OCI-LY1 (cell line): ENCODE results near the gene TCF19.

ENCODE experiments used
- EZH2 ChIP-seq: fragments of 200-600 bp; sonication (generic), shearing (Covaris generic); IDR thresholded peaks from 2 replicates; pipeline ENCODE4 v1.8.0; 2017; ENCODE audit warnings: borderline replicate concordance, mixed run types, mild to moderate bottlenecking, antibody characterized with exemption, low read length, moderate library complexity, mixed read lengths
- TF ChIP-seq, protein P1 (sequence below): fragments of 200-600 bp; sonication (generic), shearing (Covaris generic); IDR thresholded peaks from 2 replicates; pipeline ENCODE4 v1.5.1; 2017; ENCODE audit warnings: mild to moderate bottlenecking, antibody characterized with exemption, low read length, moderate library complexity, mixed read lengths

DNA sequence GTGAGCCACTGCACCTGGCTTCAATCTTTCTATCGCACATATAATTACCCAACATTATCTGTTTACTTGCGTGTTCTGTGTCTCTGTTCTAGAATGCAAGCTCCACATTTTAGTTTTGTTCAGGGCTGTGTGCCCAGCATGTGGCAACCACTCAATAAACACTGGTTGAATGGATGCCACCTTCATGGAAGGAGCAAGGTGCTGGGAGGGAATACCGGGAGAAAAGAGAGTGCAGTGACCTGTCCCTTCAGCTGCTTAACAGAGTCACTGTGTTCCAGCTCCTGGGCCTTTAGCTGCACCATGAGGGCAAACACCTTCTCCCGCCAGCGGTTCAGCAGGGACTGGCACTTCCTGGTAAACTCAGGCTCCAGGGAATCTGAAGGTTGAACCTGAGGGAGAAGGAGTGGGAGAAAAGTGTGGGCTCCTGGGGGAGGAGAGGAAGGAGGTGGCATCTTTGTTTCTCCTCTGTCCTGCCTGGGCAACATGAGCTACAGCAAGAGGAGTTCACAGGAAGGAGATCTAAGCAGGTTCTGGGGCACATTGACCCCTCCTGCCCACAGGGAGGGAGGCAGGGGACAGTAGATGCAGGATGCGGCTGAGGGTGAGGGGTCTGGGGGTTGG lies 8.5 kb upstream of the TCF19 start:
- TF ChIP-seq, protein P1, sequence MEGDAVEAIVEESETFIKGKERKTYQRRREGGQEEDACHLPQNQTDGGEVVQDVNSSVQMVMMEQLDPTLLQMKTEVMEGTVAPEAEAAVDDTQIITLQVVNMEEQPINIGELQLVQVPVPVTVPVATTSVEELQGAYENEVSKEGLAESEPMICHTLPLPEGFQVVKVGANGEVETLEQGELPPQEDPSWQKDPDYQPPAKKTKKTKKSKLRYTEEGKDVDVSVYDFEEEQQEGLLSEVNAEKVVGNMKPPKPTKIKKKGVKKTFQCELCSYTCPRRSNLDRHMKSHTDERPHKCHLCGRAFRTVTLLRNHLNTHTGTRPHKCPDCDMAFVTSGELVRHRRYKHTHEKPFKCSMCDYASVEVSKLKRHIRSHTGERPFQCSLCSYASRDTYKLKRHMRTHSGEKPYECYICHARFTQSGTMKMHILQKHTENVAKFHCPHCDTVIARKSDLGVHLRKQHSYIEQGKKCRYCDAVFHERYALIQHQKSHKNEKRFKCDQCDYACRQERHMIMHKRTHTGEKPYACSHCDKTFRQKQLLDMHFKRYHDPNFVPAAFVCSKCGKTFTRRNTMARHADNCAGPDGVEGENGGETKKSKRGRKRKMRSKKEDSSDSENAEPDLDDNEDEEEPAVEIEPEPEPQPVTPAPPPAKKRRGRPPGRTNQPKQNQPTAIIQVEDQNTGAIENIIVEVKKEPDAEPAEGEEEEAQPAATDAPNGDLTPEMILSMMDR = no peak
- TF ChIP-seq EZH2 = no peak
